Measurements from ENCODE around the gene PUSL1.

The PUSL1 gene

GRCh38 chr1:1287288-1288110, 20.9 kb upstream of the PUSL1 start:
- H3K79me2 ChIP-seq (ENCODE audit: control insufficient read depth, insufficient read depth, low read length, unreplicated experiment) = no peaks in the 10 kb centered on the region
- H3K27ac ChIP-seq (ENCODE audit: low read depth, low read length) = no peak overlapping the region
- H3K27me3 ChIP-seq (ENCODE audit: insufficient read depth, low read length) = no peaks in the 10 kb centered on the region
- H3K36me3 ChIP-seq (ENCODE audit: insufficient read depth, low read length) = no peaks in the 10 kb centered on the region
- no peak overlapping the region for H3K4me3 ChIP-seq (ENCODE audit: low read depth, low read length)
- H3K4me1 ChIP-seq (ENCODE audit: control insufficient read depth, insufficient read depth, low read length, unreplicated experiment) = peaks cover 10% of the 10 kb centered on the region
- H2AFZ ChIP-seq (ENCODE audit: low read length, unreplicated experiment) = no peak overlapping the region

DNA sequence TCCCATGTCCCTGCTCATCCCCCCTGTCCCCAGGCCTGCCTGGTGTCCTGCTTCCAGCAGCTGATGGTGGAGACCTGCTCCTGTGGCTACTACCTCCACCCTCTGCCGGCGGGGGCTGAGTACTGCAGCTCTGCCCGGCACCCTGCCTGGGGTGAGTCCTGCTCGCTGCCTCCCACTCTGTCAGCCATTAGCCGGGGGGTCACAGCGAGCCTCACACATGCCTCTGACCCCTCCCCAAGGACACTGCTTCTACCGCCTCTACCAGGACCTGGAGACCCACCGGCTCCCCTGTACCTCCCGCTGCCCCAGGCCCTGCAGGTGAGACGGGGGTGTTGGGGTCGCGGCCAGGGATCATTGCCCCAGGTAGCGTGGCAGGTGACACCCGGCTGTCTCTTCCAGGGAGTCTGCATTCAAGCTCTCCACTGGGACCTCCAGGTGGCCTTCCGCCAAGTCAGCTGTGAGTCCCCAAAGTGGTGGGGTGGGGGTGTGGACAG, 18.1 kb upstream of the PUSL1 start:
- Histone ChIP-seq H3K27me3 (ENCODE audit: insufficient read depth, low read length) (no peaks in the 10 kb centered on the region), H3K79me2 (ENCODE audit: control insufficient read depth, insufficient read depth, low read length, unreplicated experiment) (no peaks in the 10 kb centered on the region), H3K4me3 (ENCODE audit: low read depth, low read length) (no peak overlapping the region), H3K36me3 (ENCODE audit: insufficient read depth, low read length) (no peaks in the 10 kb centered on the region), H3K27ac (ENCODE audit: low read depth, low read length) (no peak overlapping the region), H3K4me1 (ENCODE audit: control insufficient read depth, insufficient read depth, low read length, unreplicated experiment) (peaks cover 10% of the 10 kb centered on the region), H2AFZ (ENCODE audit: low read length, unreplicated experiment) (no peak overlapping the region)

- Histone ChIP-seq H3K79me2 (ENCODE audit: control insufficient read depth, insufficient read depth, low read length, unreplicated experiment) (no peaks in the 10 kb centered on the region), H3K4me3 (ENCODE audit: low read depth, low read length) (no peak overlapping the region), H3K27me3 (ENCODE audit: insufficient read depth, low read length) (no peaks in the 10 kb centered on the region), H2AFZ (ENCODE audit: low read length, unreplicated experiment) (no peak overlapping the region), H3K36me3 (ENCODE audit: insufficient read depth, low read length) (no peaks in the 10 kb centered on the region), H3K27ac (ENCODE audit: low read depth, low read length) (no peak overlapping the region), H3K4me1 (ENCODE audit: control insufficient read depth, insufficient read depth, low read length, unreplicated experiment) (peaks cover 10% of the 10 kb centered on the region)
Observed at GRCh38 chr1:1291023-1291528, 17.3 kb upstream of the PUSL1 start.

GRCh38 chr1:1291548-1292441, 16.6 kb upstream of the PUSL1 start:
- Histone ChIP-seq H3K79me2 (ENCODE audit: control insufficient read depth, insufficient read depth, low read length, unreplicated experiment) (no peaks in the 10 kb centered on the region), H3K27ac (ENCODE audit: low read depth, low read length) (no peak overlapping the region), H3K36me3 (ENCODE audit: insufficient read depth, low read length) (no peaks in the 10 kb centered on the region), H3K4me1 (ENCODE audit: control insufficient read depth, insufficient read depth, low read length, unreplicated experiment) (peaks cover 10% of the 10 kb centered on the region), H3K4me3 (ENCODE audit: low read depth, low read length) (no peak overlapping the region), H3K27me3 (ENCODE audit: insufficient read depth, low read length) (no peaks in the 10 kb centered on the region), H2AFZ (ENCODE audit: low read length, unreplicated experiment) (no peak overlapping the region)

GRCh38 chr1:1292442-1292779, 16.0 kb upstream of the PUSL1 start:
- no peaks in the 10 kb centered on the region for H3K79me2 ChIP-seq (ENCODE audit: control insufficient read depth, insufficient read depth, low read length, unreplicated experiment)
- H3K36me3 ChIP-seq (ENCODE audit: insufficient read depth, low read length) = no peaks in the 10 kb centered on the region
- H3K4me1 ChIP-seq (ENCODE audit: control insufficient read depth, insufficient read depth, low read length, unreplicated experiment) = peaks cover 10% of the 10 kb centered on the region
- no peak overlapping the region for H2AFZ ChIP-seq (ENCODE audit: low read length, unreplicated experiment)
- no peak overlapping the region for H3K4me3 ChIP-seq (ENCODE audit: low read depth, low read length)
- no peaks in the 10 kb centered on the region for H3K27me3 ChIP-seq (ENCODE audit: insufficient read depth, low read length)
- H3K27ac ChIP-seq (ENCODE audit: low read depth, low read length) = no peak overlapping the region

- Histone ChIP-seq H3K27ac (ENCODE audit: low read depth, low read length) (no peak overlapping the region), H3K4me3 (ENCODE audit: low read depth, low read length) (no peak overlapping the region), H3K36me3 (ENCODE audit: insufficient read depth, low read length) (no peaks in the 10 kb centered on the region), H2AFZ (ENCODE audit: low read length, unreplicated experiment) (no peak overlapping the region), H3K79me2 (ENCODE audit: control insufficient read depth, insufficient read depth, low read length, unreplicated experiment) (no peaks in the 10 kb centered on the region), H3K4me1 (ENCODE audit: control insufficient read depth, insufficient read depth, low read length, unreplicated experiment) (peaks cover 10% of the 10 kb centered on the region), H3K27me3 (ENCODE audit: insufficient read depth, low read length) (no peaks in the 10 kb centered on the region)
Observed at GRCh38 chr1:1292851-1293250, 15.5 kb upstream of the PUSL1 start.

DNA sequence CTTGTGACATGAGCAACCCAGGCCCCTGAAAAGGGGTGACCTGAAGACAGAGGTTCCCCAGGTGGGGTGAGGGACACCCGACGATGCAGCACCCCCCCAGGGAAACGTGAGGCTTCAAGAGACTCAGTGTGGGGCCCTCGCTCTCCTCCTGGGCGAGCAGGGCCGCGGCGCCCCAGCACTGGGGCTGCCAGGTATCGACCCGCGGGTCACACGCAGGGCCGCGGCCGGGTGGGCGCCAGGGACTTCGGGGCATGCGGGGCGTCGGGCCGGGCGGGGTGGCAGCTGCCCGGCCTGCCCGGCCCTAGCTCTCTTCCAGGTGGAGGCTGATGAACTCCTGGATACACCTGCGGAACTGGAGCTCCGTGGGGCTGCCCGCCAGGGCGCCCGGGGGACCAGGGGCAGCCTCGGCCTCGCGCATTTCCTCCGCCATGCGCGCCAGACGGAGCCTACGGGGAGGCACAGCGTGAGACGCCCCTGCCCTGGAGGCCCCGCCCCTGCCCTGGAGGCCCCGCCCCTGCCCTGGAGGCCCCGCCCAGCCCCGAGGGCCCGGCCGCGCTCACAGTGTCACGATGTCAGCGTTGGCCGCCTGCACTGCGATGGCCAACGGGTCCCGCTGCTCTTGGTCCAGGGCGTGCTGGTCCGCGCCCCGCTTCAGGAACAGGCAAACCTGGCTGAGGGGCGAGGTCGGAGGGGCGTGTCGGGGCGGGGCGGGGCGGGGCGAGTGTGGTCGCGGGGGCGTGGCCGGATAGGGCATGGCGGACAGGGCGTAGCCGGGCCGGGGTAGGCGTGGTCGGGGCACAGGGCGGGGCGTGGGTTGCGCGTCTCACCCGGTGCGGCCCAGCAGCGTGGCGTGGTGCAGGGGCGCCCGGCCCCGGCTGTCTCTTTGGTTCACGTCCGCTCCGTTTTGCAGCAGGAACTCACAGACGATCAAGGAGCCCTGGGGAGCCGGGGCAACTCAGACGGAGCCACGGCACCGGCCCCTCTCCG, 14.8 kb upstream of the PUSL1 start:
- Histone ChIP-seq H3K36me3 (ENCODE audit: insufficient read depth, low read length) (no peaks in the 10 kb centered on the region), H3K79me2 (ENCODE audit: control insufficient read depth, insufficient read depth, low read length, unreplicated experiment) (no peaks in the 10 kb centered on the region), H3K4me3 (ENCODE audit: low read depth, low read length) (no peak overlapping the region), H3K4me1 (ENCODE audit: control insufficient read depth, insufficient read depth, low read length, unreplicated experiment) (peaks cover 10% of the 10 kb centered on the region), H2AFZ (ENCODE audit: low read length, unreplicated experiment) (no peak overlapping the region), H3K27me3 (ENCODE audit: insufficient read depth, low read length) (no peaks in the 10 kb centered on the region), H3K27ac (ENCODE audit: low read depth, low read length) (no peak overlapping the region)

DNA sequence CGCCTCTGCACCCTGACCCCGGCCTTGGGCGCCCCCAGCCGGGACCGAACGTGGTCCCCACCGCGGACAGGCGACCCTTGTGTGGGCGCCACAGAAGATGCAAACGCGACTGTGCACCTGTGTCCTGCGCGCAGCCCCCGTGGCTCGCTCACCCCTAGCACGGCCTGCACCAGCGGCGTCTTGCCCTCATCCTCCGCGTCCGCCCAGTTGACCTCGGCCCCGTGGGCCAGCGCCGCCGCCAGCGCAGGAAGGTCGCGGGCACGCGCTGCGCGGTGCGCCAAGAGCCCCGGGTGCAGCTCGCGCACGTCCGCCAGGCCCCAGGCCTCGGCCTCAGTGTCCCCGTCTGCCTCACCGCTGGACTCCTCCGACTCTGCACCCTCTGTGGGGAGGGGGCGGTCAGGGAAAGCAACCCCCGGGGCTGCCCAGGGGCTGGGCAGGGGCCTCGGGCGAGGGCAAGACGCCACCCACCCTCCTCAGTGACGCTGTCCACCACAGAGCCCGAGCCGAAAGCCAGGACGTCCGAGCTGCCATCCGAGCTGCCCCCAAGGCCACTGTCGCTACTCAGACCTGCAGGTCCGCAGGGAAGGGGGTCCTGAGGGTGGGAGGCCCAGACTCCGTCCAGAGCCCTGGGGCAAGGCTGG, 14.0 kb upstream of the PUSL1 start:
- Histone ChIP-seq H3K36me3 (ENCODE audit: insufficient read depth, low read length) (no peaks in the 10 kb centered on the region), H3K27me3 (ENCODE audit: insufficient read depth, low read length) (no peaks in the 10 kb centered on the region), H3K27ac (ENCODE audit: low read depth, low read length) (no peak overlapping the region), H3K79me2 (ENCODE audit: control insufficient read depth, insufficient read depth, low read length, unreplicated experiment) (no peaks in the 10 kb centered on the region), H3K4me1 (ENCODE audit: control insufficient read depth, insufficient read depth, low read length, unreplicated experiment) (peaks cover 10% of the 10 kb centered on the region), H3K4me3 (ENCODE audit: low read depth, low read length) (no peak overlapping the region), H2AFZ (ENCODE audit: low read length, unreplicated experiment) (no peak overlapping the region)

DNA sequence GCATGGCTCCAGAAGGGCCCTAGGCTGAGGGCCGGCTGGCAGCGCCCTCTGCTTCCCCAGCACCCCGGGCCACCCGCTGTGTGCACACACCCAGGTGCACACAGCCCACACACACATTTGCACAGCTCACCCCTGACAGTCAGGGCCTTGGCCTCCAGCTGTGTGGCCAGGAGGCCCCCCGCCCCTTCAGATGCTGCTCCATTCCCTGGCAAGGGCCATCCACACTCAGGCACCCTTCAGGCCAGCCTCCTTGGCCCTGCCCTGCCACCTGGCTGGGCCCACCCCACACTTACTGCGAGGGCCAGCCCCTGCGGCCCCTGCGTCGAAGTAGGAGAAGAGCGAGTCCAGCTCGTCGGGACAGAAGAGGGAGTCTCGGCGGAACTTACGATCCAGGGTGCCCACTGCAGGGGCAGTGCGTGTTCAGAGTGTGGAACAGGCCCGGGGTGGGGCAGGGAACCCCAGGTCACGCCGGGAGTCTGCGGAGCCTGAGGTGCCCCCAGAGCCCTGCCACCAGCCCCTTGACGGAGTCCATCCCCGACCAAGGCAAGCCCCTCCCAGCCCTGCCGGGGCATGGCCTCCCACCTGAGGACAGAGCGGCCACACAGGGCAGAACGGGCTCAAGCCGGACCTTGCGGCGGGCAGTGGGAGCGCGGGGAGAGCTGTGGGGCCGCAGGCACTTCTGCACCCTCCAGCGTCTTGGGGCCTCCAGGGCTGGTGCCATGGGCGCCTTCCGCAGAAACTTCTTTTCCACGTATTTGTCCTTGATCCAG, 13.1 kb upstream of the PUSL1 start:
- no peaks in the 10 kb centered on the region for H3K36me3 ChIP-seq (ENCODE audit: insufficient read depth, low read length)
- no peaks in the 10 kb centered on the region for H3K79me2 ChIP-seq (ENCODE audit: control insufficient read depth, insufficient read depth, low read length, unreplicated experiment)
- H3K27me3 ChIP-seq (ENCODE audit: insufficient read depth, low read length) = no peaks in the 10 kb centered on the region
- H3K4me3 ChIP-seq (ENCODE audit: low read depth, low read length) = no peak overlapping the region
- no peak overlapping the region for H2AFZ ChIP-seq (ENCODE audit: low read length, unreplicated experiment)
- H3K27ac ChIP-seq (ENCODE audit: low read depth, low read length) = no peak overlapping the region
- H3K4me1 ChIP-seq (ENCODE audit: control insufficient read depth, insufficient read depth, low read length, unreplicated experiment) = peaks cover 10% of the 10 kb centered on the region

Data from ACC112 (cell line).